ENCODE measurements around the gene FAT4.

The FAT4 gene

DNA sequence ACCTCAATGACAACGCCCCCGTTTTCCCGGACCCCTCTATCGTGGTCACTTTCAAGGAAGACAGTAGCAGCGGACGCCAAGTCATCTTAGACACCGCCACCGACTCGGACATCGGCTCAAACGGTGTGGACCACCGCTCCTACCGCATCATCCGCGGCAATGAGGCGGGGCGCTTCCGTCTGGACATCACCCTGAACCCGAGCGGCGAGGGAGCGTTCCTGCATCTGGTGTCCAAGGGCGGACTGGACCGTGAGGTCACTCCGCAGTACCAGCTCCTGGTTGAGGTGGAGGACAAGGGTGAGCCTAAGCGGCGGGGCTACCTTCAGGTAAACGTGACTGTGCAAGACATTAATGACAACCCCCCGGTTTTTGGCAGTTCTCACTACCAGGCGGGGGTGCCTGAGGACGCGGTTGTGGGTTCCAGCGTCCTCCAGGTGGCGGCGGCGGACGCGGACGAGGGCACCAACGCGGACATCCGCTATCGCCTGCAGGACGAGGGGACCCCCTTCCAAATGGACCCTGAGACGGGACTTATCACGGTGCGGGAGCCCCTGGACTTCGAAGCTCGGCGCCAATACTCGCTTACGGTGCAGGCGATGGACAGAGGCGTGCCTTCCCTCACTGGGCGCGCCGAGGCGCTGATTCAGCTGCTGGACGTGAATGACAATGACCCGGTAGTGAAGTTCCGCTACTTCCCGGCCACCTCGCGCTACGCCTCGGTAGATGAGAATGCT is 2.2 kb downstream of the FAT4 start:
- DNase-seq = peak; percentile 4

DNA sequence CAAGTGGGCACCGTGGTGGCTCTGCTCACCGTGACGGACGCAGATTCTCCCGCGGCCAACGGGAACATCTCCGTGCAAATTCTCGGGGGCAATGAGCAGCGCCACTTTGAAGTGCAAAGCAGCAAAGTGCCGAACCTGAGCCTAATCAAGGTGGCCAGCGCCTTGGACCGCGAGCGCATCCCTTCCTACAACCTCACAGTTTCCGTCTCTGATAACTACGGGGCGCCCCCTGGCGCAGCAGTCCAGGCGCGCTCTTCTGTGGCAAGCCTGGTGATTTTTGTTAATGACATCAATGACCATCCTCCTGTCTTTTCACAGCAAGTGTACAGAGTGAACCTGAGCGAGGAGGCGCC is 2.7 kb downstream of the FAT4 start:
- DNase-seq = no peak

DNA sequence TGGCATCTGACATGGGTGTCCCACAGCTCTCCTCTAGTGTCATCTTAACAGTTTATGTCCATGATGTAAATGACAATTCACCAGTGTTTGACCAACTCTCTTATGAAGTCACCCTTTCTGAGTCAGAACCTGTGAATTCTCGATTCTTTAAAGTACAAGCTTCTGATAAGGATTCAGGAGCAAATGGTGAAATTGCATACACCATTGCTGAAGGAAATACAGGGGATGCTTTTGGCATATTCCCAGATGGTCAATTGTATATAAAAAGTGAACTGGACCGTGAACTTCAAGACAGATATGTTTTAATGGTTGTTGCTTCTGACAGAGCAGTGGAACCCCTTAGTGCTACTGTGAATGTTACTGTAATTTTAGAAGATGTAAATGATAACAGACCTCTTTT is 4.6 kb downstream of the FAT4 start:
- DNase-seq = no peak

DNA sequence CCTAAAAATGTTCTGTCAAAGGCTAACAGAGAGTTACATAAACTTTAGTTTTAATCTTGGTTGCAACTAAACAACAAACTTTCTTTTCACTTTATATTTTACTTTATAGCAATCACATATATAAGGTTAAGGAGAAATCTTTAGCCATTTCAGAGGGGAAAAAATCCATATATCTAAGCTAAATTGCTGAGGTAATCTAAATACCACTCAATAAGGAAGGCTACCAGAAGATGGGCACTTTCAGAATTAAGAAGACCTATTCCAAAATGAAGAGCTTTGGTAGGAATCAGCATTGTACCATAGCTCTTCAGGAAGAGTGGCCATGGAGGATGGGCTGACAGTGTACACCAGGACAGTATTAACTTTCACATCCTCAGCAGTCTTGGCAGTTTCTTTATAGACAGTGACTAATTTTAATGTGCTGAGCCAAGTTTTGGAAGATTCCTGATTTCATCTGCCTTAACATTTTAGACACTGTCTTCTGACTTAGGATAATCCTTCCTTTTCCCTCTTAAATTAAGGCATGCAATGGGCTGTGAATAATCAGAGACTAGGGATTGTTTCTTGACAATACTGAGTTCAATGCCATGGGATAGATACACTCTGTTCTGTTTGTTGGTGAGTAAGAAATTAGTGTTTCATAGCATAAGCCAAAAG is 7.1 kb downstream of the FAT4 start:
- DNase-seq = no peak

DNA sequence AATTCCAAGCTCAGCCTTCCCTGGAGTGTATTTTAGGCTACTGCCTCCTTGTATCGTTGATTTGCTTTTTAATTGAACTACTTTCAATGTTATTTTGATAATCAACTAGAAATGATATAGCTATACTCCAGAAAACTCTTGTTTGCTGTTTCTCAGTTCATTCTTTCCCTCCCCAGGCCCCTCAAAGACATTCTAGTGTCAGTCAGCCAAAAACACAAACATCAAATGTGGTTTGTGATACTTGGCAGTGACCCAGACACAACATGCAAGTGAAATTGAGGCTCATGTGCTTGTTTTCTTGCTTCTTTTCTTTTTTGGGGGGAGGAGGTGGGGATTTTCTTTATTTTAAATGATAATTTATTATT is 7.6 kb downstream of the FAT4 start:
- no peak for DNase-seq

DNA sequence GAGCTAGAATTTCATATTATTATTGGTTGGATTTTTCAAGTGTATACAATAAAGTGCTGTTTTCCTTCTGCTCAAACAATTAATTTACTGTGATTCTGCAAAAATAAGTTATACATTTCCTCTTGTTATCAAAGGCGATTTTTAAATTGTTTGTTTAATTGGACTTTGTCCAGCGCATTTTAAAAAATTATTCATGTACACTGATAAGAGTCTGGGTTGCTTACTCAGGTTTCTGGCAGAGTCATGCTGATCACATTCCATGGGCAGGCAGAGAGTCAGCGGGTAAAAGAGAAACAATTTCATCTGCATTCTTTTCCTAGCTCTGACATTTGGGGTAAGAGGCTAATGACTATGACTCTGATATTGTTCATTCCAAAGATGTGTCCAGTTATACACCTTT is 8.9 kb downstream of the FAT4 start:
- DNase-seq = no peak

GRCh38 chr4:125325733-125326132 is 11.0 kb downstream of the FAT4 start:
- DNase-seq = no peak

- DNase-seq = no peak
Measured at GRCh38 chr4:125331116-125331515, 16.4 kb downstream of the FAT4 start.

DNA sequence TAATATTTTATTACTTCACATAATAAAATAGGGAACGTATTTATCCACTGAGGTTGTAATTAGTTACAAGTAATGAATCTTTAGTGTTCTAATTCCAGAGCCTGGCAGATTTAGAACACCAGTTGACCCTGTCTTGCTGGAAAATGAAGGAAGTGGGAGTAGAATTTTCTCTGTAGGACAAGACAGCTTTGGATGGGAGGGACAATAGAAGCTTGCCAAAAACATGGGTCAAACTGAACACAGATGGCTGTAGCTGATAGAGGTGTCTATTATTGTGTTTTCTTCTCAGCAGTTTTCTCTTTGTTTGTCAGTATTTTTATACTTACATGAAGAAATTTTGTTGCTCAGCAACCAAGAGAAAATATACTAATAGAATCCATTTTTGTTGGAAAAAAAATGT is 20.2 kb downstream of the FAT4 start:
- DNase-seq = no peak

- DNase-seq = no peak
Measured at GRCh38 chr4:125338814-125339213, 24.1 kb downstream of the FAT4 start.

DNA sequence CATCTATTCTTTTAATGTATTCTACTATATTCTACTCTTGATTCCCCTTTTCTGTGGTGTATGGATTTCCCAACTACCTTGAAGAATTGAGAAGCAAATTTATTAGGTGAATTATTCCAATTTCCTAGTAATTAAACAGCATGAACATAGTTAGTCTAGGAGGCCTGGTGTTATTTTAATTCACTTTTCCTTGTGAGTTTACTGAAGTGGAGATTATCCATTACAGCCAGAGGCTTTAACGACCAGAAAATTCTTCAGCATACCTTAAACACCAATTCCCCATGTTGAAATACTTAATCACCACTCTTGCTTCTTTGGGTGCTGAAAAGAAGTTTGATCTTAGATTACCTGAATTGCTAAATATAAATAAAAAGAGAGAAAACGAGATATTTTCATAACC is 29.4 kb downstream of the FAT4 start:
- no peak for DNase-seq

- no peak for DNase-seq
Measured at GRCh38 chr4:125346616-125347015, 31.9 kb downstream of the FAT4 start.

- DNase-seq = no peak
Measured at GRCh38 chr4:125350470-125351135, 35.8 kb downstream of the FAT4 start.

GRCh38 chr4:125352521-125352920 is 37.8 kb downstream of the FAT4 start:
- DNase-seq = no peak

- no peak for DNase-seq
Measured at GRCh38 chr4:125353131-125353530, 38.4 kb downstream of the FAT4 start.

- DNase-seq = no peak
Measured at GRCh38 chr4:125355791-125356190, 41.0 kb downstream of the FAT4 start.

DNA sequence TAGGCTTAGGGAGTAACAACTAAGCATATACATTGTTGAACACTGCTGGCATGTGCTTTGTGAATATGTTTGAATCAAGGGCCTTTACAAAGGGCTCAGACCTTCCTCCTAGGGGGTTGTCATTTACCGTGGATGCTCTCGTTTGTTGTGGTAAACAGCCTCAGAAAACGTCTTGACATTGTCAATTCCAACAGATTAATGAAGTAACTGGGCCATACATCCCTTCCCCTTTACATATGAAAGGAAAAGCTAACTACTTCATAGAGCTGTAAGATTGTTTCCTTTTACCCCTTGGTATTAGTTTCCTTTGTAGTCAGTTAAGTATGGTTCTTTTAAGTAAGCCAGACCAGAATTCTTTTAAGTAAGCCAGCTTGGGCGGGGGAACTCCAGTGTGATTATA is 42.9 kb downstream of the FAT4 start:
- no peak for DNase-seq

GRCh38 chr4:125358453-125358852 is 43.7 kb downstream of the FAT4 start:
- DNase-seq = no peak

- no peak for DNase-seq
Measured at GRCh38 chr4:125359363-125359762, 44.6 kb downstream of the FAT4 start.

- DNase-seq = no peak
Measured at GRCh38 chr4:125359960-125360634, 45.3 kb downstream of the FAT4 start.

DNA sequence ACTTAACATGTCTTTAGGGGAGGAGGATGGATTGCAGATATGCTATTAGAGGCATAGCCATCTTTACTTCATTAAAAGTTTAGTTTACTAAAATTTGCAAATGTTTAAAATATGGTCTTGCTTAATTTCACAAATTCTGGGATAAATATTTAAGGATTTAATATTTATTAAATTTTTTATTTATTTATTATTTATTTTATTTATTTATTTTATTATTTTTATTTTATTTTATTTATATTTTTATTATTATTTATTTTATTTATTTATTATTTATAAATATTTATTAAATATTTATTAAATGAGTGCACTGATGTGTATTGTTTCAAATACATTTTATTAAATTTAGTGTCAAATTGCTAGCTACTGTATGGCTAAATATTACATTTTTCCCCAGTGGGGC is 46.0 kb downstream of the FAT4 start:
- DNase-seq = no peak
